GM18907 (cell line): ENCODE results near the gene ELMOD3.
"Not testable (repeated sequence)": the region's sequence is repeated elsewhere in the genome, so short reads cannot be mapped to it uniquely, and the experiment has no call there.

ENCODE experiments used
- ATAC-seq: cut with Tn5 transposase; IDR thresholded peaks from one replicate; pipeline ENCODE4 v1.9.1; 2021; ENCODE audit warnings: mild to moderate bottlenecking, moderate library complexity; ENCODE audit not compliant: unreplicated experiment

ELMOD3 gene

GRCh38 chr2:85354286-85355072 is at the start of gene ELMOD3, which contains the start of gene RETSAT:
ELMOD3 (plus strand) TSS chr2:85354769; CDS start chr2:85357199, 2,430 bp downstream.
RETSAT (minus strand) TSS chr2:85354528; CDS start chr2:85354507, 21 bp downstream.
- ATAC-seq: peak; percentile 95

- ATAC-seq: no peak
These were observed 47.1 kb upstream of the ELMOD3 start for GRCh38 chr2:85307527-85307897.

- no peak for ATAC-seq
These were observed 46.4 kb upstream of the ELMOD3 start for GRCh38 chr2:85308201-85308600.

GRCh38 chr2:85308896-85309555 is 45.5 kb upstream of the ELMOD3 start:
- no peak for ATAC-seq

- no peak for ATAC-seq
These were observed 44.8 kb upstream of the ELMOD3 start for GRCh38 chr2:85309699-85310321.

- peak; percentile 56 for ATAC-seq
These were observed 44.2 kb upstream of the ELMOD3 start for GRCh38 chr2:85310330-85310729.

GRCh38 chr2:85312404-85312803 is 42.2 kb upstream of the ELMOD3 start:
- ATAC-seq: no peak

- no peak for ATAC-seq
These were observed 39.7 kb upstream of the ELMOD3 start for GRCh38 chr2:85314884-85315242.

- not testable (repeated sequence) for ATAC-seq
These were observed 38.6 kb upstream of the ELMOD3 start for GRCh38 chr2:85315921-85316320.

- no peak for ATAC-seq
These were observed 36.1 kb upstream of the ELMOD3 start for GRCh38 chr2:85318222-85319074.

- no peak for ATAC-seq
These were observed 34.8 kb upstream of the ELMOD3 start for GRCh38 chr2:85319796-85320195.

GRCh38 chr2:85323351-85323987 is 31.1 kb upstream of the ELMOD3 start:
- no peak for ATAC-seq

- ATAC-seq: not testable (repeated sequence)
These were observed 30.6 kb upstream of the ELMOD3 start for GRCh38 chr2:85323988-85324367.

GRCh38 chr2:85324639-85325465 is 29.7 kb upstream of the ELMOD3 start:
- no peak for ATAC-seq

GRCh38 chr2:85325466-85325811 is 29.1 kb upstream of the ELMOD3 start:
- ATAC-seq: no peak

GRCh38 chr2:85326406-85327159 is 28.0 kb upstream of the ELMOD3 start:
- peak; percentile 34 for ATAC-seq

- peak; percentile 21 for ATAC-seq
These were observed 27.3 kb upstream of the ELMOD3 start for GRCh38 chr2:85327160-85327821.

- ATAC-seq: peak; percentile 92
These were observed 26.5 kb upstream of the ELMOD3 start, which contains the start of gene TGOLN2 for GRCh38 chr2:85327822-85328617. TGOLN2 (minus strand) TSS chr2:85327989; CDS start chr2:85327962, 27 bp downstream.
